Spleen (tissue), 11 donors: ENCODE measurements around the gene CRB2. TPM values are rescaled to one million over a fixed set of nuclear protein-coding genes. Genes with fewer than 3 reads are reported as not detected.

Experiments used
- DNase-seq: peaks from one replicate; pipeline ENCODE4 v3.0.0-alpha.2; 2020
- H3K27ac ChIP-seq, 8 donors: fragments of 200-600 bp; sonication (generic) in 7 of 8; 1 replicate in 4 of 8; 2 replicates in 4 of 8; pipeline versions ENCODE4 v1.5.0 to v1.8.0; 2016 to 2021; ENCODE audit warnings: inconsistent platforms in 4 of 8, mild to moderate bottlenecking in 4 of 8, moderate library complexity in 1 of 8
- H3K27me3 ChIP-seq, 7 donors: fragments of 200-600 bp; sonication (generic) in 6 of 7; replicated peaks in 1 of 7; 1 replicate in 4 of 7; 2 replicates in 3 of 7; pipeline versions ENCODE4 v1.5.0 to v1.8.0; 2016 to 2021; ENCODE audit warnings: inconsistent platforms in 3 of 7, mild to moderate bottlenecking in 1 of 7
- H3K36me3 ChIP-seq, 6 donors: fragments of 200-600 bp; sonication (generic) in 5 of 6; 1 replicate in 4 of 6; 2 replicates in 2 of 6; pipeline versions ENCODE4 v1.5.0 to v1.8.0; 2016 to 2021; ENCODE audit warnings: inconsistent platforms in 2 of 6
- H3K4me1 ChIP-seq, 6 donors: fragments of 200-600 bp; sonication (generic) in 5 of 6; 1 replicate in 3 of 6; 2 replicates in 3 of 6; pipeline versions ENCODE4 v1.5.0 to v1.8.0; 2016 to 2021; ENCODE audit warnings: inconsistent platforms in 3 of 6
- H3K4me3 ChIP-seq, 8 donors: fragments of 200-600 bp; sonication (generic) in 7 of 8; 1 replicate in 4 of 8; 2 replicates in 4 of 8; pipeline versions ENCODE4 v1.5.0 to v1.8.0; 2016 to 2021; ENCODE audit warnings: inconsistent platforms in 4 of 8, mild to moderate bottlenecking in 4 of 8, moderate library complexity in 2 of 8
- H3K9me3 ChIP-seq, 8 donors: fragments of 200-600 bp; sonication (generic) in 7 of 8; 1 replicate in 4 of 8; 2 replicates in 4 of 8; pipeline versions ENCODE4 v1.5.0 to v1.8.0; 2016 to 2021; ENCODE audit warnings: inconsistent platforms in 4 of 8
- POLR2A ChIP-seq, 3 donors: fragments of 450-650 bp; IDR thresholded peaks; one replicate each; pipeline ENCODE4 v1.5.1; 2017; ENCODE audit warnings: antibody characterized with exemption in 3 of 3, mild to moderate bottlenecking in 1 of 3
- POLR2AphosphoS5 ChIP-seq, 3 donors: sonication (generic); formaldehyde crosslinking; IDR thresholded peaks; one replicate each; pipeline ENCODE4 v1.5.1; 2017; ENCODE audit warnings: antibody characterized with exemption in 3 of 3
- WGBS, 5 donors: extraction: QIAGEN DNeasy Blood & Tissue Kit in 3 of 5; methylation state at CpG; one replicate each; pipeline versions ENCODE4 v1.1.5 to v1.1.7; 2013 to 2018; 5-methylcytosine and 5-hydroxymethylcytosine counted together
- intact Hi-C: fragments of 100-400 bp; cut with DNase I; formaldehyde crosslinking; loops from one replicate; pipeline ENCODE4 v1.15.0; 2023; ENCODE audit warnings: low total_unique reads
- polyA plus RNA-seq, 3 donors: library from polyadenylated mRNA; stranded (reverse); fragments of 200-250 nt; gene quantifications; one replicate each; pipeline ENCODE4 v1.2.1, GENCODE V29; 2013
- total RNA-seq, 7 donors: library from RNA; depleted of rRNA in 3 of 7; stranded (reverse); fragments of >200 nt in 3 of 7; fragmentation: NEBNext Ultra II Directional in 4 of 7; extraction: Animal tissue kit (Norgen Biotek cat#: 25700) in 4 of 7; gene quantifications; one replicate each; pipeline versions ENCODE4 v1.1.0 to v1.2.1, GENCODE V29; 2016 to 2021
- TF ChIP-seq, protein P1 (sequence below), 11 experiments: fragments of 200-600 bp in 7 of 11; fragments of 450-650 bp in 4 of 11; sonication (generic) in 4 of 11; IDR thresholded peaks in 8 of 11; conservative IDR thresholded peaks in 3 of 11; 1 replicate in 7 of 11; 2 replicates in 4 of 11; pipeline versions ENCODE4 v1.4.0 to v1.8.0; 2016 to 2021; ENCODE audit warnings: antibody characterized with exemption in 11 of 11, inconsistent platforms in 4 of 11, mild to moderate bottlenecking in 1 of 11
- donor health status: healthy with polysubstance abuse.
- donor health status: DM: no; HTN: no; CAD: no; lungs with moderate emphysema.
- donor health status: DM: no; HTN: no; CAD: no.
- donor health status: Bipolar disorder and iron deficiency.
- donor health status: healthy.
- donor health status: DM: no; HTN: no; CAD: no.
- donor health status: DM: yes; HTN: yes; CAD: no.

CRB2 gene
- total and polyA plus RNA-seq, 10 donors = 0.34 to 3.0 (median 1.6) TPM

DNA sequence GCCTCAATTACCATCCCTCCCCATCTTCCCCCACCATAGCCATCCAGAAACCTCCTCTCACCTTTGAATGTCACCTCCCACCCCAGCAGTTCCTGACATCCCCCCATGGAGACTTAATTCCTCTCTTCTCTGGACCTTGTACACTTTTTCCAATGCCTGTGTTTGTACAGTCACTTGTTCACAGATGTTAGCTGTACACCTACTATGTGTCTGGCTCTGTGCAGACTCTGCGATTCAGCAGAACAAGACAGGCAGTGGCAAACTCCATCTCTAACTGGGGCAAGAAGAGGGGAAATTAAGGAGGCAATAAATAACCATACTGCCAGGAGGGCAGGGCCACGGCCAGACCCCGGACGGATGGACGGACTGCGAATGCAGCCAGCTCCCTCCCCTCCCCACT lies 29.8 kb upstream of the CRB2 start:
- H3K4me1 ChIP-seq = peaks cover 0 to 65% (median 39%) of the 10 kb centered on the region in 6 donors
- intact Hi-C loops = no loop called here
- no peaks in the 10 kb centered on the region for H3K36me3 ChIP-seq
- DNase-seq = no peak
- no peaks in the 10 kb centered on the region for H3K27me3 ChIP-seq
- no peaks in the 10 kb centered on the region for H3K9me3 ChIP-seq
- peak overlapping the region in 3 of 8 donors; percentile 1 to 30 (median 9) for H3K4me3 ChIP-seq
- peak overlapping the region in 4 of 8 donors; percentile 30 to 50 (median 44) for H3K27ac ChIP-seq
- 44 to 72% (median 62%) methylated on average over 6 of the region's 6 CpGs for WGBS, 5 donors
- TF ChIP-seq, protein P1, sequence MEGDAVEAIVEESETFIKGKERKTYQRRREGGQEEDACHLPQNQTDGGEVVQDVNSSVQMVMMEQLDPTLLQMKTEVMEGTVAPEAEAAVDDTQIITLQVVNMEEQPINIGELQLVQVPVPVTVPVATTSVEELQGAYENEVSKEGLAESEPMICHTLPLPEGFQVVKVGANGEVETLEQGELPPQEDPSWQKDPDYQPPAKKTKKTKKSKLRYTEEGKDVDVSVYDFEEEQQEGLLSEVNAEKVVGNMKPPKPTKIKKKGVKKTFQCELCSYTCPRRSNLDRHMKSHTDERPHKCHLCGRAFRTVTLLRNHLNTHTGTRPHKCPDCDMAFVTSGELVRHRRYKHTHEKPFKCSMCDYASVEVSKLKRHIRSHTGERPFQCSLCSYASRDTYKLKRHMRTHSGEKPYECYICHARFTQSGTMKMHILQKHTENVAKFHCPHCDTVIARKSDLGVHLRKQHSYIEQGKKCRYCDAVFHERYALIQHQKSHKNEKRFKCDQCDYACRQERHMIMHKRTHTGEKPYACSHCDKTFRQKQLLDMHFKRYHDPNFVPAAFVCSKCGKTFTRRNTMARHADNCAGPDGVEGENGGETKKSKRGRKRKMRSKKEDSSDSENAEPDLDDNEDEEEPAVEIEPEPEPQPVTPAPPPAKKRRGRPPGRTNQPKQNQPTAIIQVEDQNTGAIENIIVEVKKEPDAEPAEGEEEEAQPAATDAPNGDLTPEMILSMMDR (IDR thresholded peaks at IDR 0.05 in 8 of 11, conservative IDR thresholded peaks at IDR 0.05 in 3 of 11) = no peak
- no peak for TF ChIP-seq POLR2AphosphoS5 (IDR thresholded peaks at IDR 0.05)
- no peak for TF ChIP-seq POLR2A (IDR thresholded peaks at IDR 0.05)

DNA sequence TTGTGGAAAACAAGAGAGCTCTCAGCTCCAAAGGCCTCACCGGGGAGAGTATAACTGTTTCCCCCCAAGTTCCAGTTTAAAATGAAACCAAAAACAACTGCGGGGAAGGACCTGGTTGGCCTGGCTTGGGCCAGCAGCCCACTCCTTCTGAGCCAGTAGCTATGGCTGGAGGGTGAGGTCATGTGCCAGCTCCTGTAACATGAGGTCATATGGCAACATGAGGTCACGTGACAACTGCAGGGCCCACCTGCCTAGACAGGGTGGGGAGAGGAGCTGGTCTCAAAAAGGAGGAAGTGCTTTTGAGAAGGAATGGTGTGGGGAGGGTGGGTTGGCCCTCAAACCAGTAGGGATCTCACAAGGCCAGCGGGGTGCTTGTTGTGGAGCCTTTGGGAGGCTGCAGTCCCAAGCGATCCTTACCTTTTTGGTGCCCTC lies 29.3 kb upstream of the CRB2 start:
- Histone ChIP-seq H3K4me3 (peak overlapping the region in 3 of 8 donors; percentile 1 to 30 (median 9)), H3K36me3 (no peaks in the 10 kb centered on the region), H3K27ac (peak overlapping the region in 4 of 8 donors; percentile 30 to 50 (median 44)), H3K4me1 (peaks cover 0 to 60% (median 36%) of the 10 kb centered on the region in 6 donors), H3K9me3 (no peaks in the 10 kb centered on the region), H3K27me3 (no peaks in the 10 kb centered on the region)
- TF ChIP-seq POLR2A (IDR thresholded peaks at IDR 0.05) (no peak), POLR2AphosphoS5 (IDR thresholded peaks at IDR 0.05) (peak in 1 of 3 donors; percentile 30)
- TF ChIP-seq, protein P1 (IDR thresholded peaks at IDR 0.05 in 8 of 11, conservative IDR thresholded peaks at IDR 0.05 in 3 of 11) = no peak
- intact Hi-C loops = no loop called here
- DNase-seq = no peak
- WGBS, 5 donors = 42 to 66% (median 56%) methylated on average over 5 of the region's 5 CpGs

DNA sequence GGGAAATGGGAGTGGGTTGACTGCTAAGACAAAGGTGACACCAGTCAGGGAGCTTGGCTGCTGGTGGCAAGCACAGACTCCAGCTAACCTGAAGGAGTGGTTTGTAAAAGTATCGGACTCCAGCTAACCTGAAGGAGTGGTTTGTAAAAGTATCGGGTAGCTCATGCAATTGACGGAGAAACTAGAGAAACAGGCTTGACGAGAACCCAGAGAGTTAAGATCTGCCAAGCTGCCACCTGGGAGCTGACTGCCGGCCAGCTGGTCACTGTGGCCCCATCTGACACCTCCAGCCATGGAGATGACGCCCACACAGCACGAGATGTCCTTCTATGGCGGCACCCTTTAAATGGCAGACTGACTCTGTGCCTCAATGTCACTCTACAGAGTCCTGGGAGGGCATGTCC lies 28.3 kb upstream of the CRB2 start:
- intact Hi-C loops = no loop called here
- TF ChIP-seq POLR2A (IDR thresholded peaks at IDR 0.05) (no peak), POLR2AphosphoS5 (IDR thresholded peaks at IDR 0.05) (no peak)
- TF ChIP-seq, protein P1 (IDR thresholded peaks at IDR 0.05 in 8 of 11, conservative IDR thresholded peaks at IDR 0.05 in 3 of 11) = no peak
- Histone ChIP-seq H3K9me3 (no peaks in the 10 kb centered on the region), H3K36me3 (no peaks in the 10 kb centered on the region), H3K4me3 (no peak overlapping the region), H3K4me1 (peaks cover 0 to 50% (median 26%) of the 10 kb centered on the region in 6 donors), H3K27ac (no peak overlapping the region), H3K27me3 (no peaks in the 10 kb centered on the region)
- 94 to 98% (median 95%) methylated on average over 8 of the region's 8 CpGs for WGBS, 5 donors
- DNase-seq = no peak

DNA sequence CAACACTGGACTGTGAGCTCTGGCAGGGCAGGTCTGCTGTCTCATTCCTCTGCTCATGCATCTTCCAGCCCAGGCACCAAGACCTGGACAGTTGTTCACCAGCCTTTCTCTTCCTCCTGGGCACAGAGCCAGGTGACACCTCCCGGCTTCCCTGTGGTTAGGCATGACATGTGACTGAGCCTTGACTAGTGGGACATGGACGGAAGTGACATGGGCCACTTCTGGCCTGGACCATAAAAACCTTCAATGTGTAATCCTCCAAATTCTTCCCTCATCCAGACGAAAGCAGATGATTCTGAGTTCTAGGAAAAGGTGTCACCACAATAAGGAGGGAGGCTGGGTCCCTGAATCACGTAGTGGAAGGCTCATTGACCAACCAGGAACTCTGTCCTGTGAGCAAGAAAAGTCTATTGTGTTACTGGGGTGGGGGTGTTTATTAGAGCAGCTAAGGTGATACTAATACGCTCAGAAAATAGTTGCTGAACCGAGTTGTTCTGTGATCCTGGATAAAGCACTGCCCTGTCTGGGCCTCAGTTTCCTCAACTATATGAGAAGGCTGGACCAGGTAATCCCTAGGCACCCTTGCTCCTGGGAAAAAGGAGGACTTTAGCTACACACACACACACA lies 26.6 kb upstream of the CRB2 start:
- intact Hi-C loops = no loop called here
- Histone ChIP-seq H3K4me1 (peaks cover 0 to 34% (median 12%) of the 10 kb centered on the region in 6 donors), H3K27me3 (no peaks in the 10 kb centered on the region), H3K4me3 (no peak overlapping the region), H3K36me3 (no peaks in the 10 kb centered on the region), H3K9me3 (no peaks in the 10 kb centered on the region), H3K27ac (no peak overlapping the region)
- TF ChIP-seq POLR2A (IDR thresholded peaks at IDR 0.05) (no peak), POLR2AphosphoS5 (IDR thresholded peaks at IDR 0.05) (no peak)
- TF ChIP-seq, protein P1 (IDR thresholded peaks at IDR 0.05 in 8 of 11, conservative IDR thresholded peaks at IDR 0.05 in 3 of 11) = no peak
- no peak for DNase-seq
- WGBS, 5 donors = 57 to 67% (median 62%) methylated on average over 6 of the region's 6 CpGs
